HCT116 (cell line): ENCODE measurements around the gene RAB27A.

Experiments
- CBX3 ChIP-seq: IDR thresholded peaks from 2 replicates; pipeline ENCODE4 v1.6.1; 2012; ENCODE audit warnings: low read depth
- CTCF ChIP-seq, 3 experiments: fragments of 200-600 bp in 1 of 3; sonication (generic) in 1 of 3; IDR thresholded peaks in 2 of 3; conservative IDR thresholded peaks in 1 of 3; 2 replicates each; pipeline ENCODE4 v1.5.1; 2012 to 2017; ENCODE audit warnings: low read depth in 2 of 3, low read length in 2 of 3, antibody characterized with exemption in 1 of 3, borderline replicate concordance in 1 of 3, control low read depth in 1 of 3, mild to moderate bottlenecking in 1 of 3, mixed read lengths in 1 of 3, mixed run types in 1 of 3, moderate library complexity in 1 of 3; ENCODE audit not compliant: insufficient read depth in 1 of 3
- EZH2 ChIP-seq: fragments of 200-600 bp; sonication (generic); IDR thresholded peaks from 2 replicates; pipeline ENCODE4 v1.6.1; 2017; ENCODE audit warnings: antibody characterized with exemption, mixed run types
- EZH2phosphoT487 ChIP-seq: fragments of 200-600 bp; IDR thresholded peaks from 2 replicates; pipeline ENCODE4 v1.6.1; 2018; ENCODE audit warnings: antibody characterized with exemption, borderline replicate concordance
- FOSL1 ChIP-seq: IDR thresholded peaks from 2 replicates; pipeline ENCODE4 v1.6.1; 2012; ENCODE audit warnings: low read depth
- JUND ChIP-seq: IDR thresholded peaks from 2 replicates; pipeline ENCODE4 v1.6.1; 2012
- MAX ChIP-seq: IDR thresholded peaks from 2 replicates; pipeline ENCODE4 v1.6.1; 2012
- POLR2A ChIP-seq: IDR thresholded peaks from 2 replicates; pipeline ENCODE4 v1.7.0; 2011; ENCODE audit warnings: borderline replicate concordance; ENCODE audit not compliant: insufficient read depth, insufficient read length; ENCODE audit errors: extremely low read depth
- POLR2AphosphoS5 ChIP-seq: IDR thresholded peaks from 2 replicates; pipeline ENCODE4 v1.6.1; 2011; ENCODE audit warnings: mild to moderate bottlenecking, low read depth, low read length, moderate library complexity
- RAD21 ChIP-seq: IDR thresholded peaks from 2 replicates; pipeline ENCODE4 v1.6.1; 2012; ENCODE audit warnings: low read depth, mild to moderate bottlenecking
- YY1 ChIP-seq: IDR thresholded peaks from 2 replicates; pipeline ENCODE4 v1.6.1; 2011; ENCODE audit warnings: low read length, low read depth, moderate library complexity, mild to moderate bottlenecking; ENCODE audit not compliant: insufficient replicate concordance; ENCODE audit errors: extremely low read depth
- ZBTB33 ChIP-seq: IDR thresholded peaks from 2 replicates; pipeline ENCODE4 v1.6.1; 2011; ENCODE audit warnings: mild to moderate bottlenecking, low read length, moderate library complexity; ENCODE audit not compliant: insufficient replicate concordance; ENCODE audit errors: extremely low read depth

- TF ChIP-seq ZBTB33 (no peak), CTCF (IDR thresholded peaks at IDR 0.05 in 2 of 3, conservative IDR thresholded peaks at IDR 0.05 in 1 of 3; ENCODE audit: borderline replicate concordance in 1 of 3, insufficient read depth in 1 of 3, low read depth in 2 of 3, low read length in 2 of 3) (no peak), FOSL1 (no peak), POLR2AphosphoS5 (no peak), YY1 (no peak), EZH2phosphoT487 (no peak), POLR2A (no peak), EZH2 (no peak), MAX (no peak), CBX3 (no peak), JUND (no peak), RAD21 (no peak)
These were observed 50.0 kb downstream of the RAB27A start for GRCh38 chr15:55239440-55240124.
